A549 (cell line): Measurements from ENCODE around the gene BPIFB2. TPM values are rescaled to one million over a fixed set of nuclear protein-coding genes. Genes with fewer than 3 reads are reported as not detected.

Experiments used
- ATAC-seq, 2 experiments: fragments of 200-7000 bp in 1 of 2; fragments of >200 bp in 1 of 2; cut with Nextera tagmentation in 1 of 2; cut with Tn5 transposase in 1 of 2; 3 replicates each; pipeline versions ENCODE4 v1.8.0 to v1.9.1; 2018 to 2020; ENCODE audit warnings: mild to moderate bottlenecking in 1 of 2, moderate library complexity in 1 of 2
- CTCF ChIA-PET: fragments of 300-600 bp; sonication (Branson Sonifier 250); formaldehyde crosslinking; extraction: SDS; loops from one replicate; lab custom pipeline; 2021; ENCODE audit warnings: antibody characterized with exemption, inconsistent platforms; lab: Yijun Ruan, JAX
- POLR2A ChIA-PET: fragments of 350-600 bp; formaldehyde crosslinking; extraction: SDS; loops from one replicate; lab custom pipeline; 2021; ENCODE audit warnings: antibody characterized with exemption, inconsistent platforms; lab: Yijun Ruan, JAX
- DNase-seq, 2 experiments: peaks; one replicate each; pipeline versions ENCODE4 v3.0.0 to v3.0.0-alpha.2; 2011 to 2016; ENCODE audit warnings: low read depth in 1 of 2, low spot score in 1 of 2
- FAIRE-seq: peaks from 2 replicates; lab custom pipeline; 2011; peaks lifted over from hg19 to GRCh38; lab: Jason Lieb, UNC
- H3K27ac ChIP-seq, 2 experiments: fragments of >200 bp; sonication (Bioruptor Twin); formaldehyde crosslinking; 3 replicates each; pipeline ENCODE4 v1.5.1; 2016 to 2017
- H3K4me1 ChIP-seq: fragments of >200 bp; sonication (Bioruptor Twin); formaldehyde crosslinking; 3 replicates; pipeline ENCODE4 v1.6.1; 2016
- H3K4me2 ChIP-seq: fragments of >200 bp; sonication (Bioruptor Twin); formaldehyde crosslinking; 3 replicates; pipeline ENCODE4 v1.6.1; 2016
- H3K4me3 ChIP-seq: fragments of >200 bp; sonication (Bioruptor Twin); formaldehyde crosslinking; 3 replicates; pipeline ENCODE4 v1.5.1; 2016
- H3K9me3 ChIP-seq: fragments of >200 bp; sonication (Bioruptor Twin); formaldehyde crosslinking; 3 replicates; pipeline ENCODE4 v1.6.1; 2016
- ATOH8 ChIP-seq: fragments of 250-450 bp; sonication (Bioruptor Pico); IDR thresholded peaks from 2 replicates; pipeline ENCODE4 v1.5.0; 2020; ENCODE audit warnings: low read depth, mild to moderate bottlenecking, moderate library complexity
- E2F6 ChIP-seq: IDR thresholded peaks from 2 replicates; pipeline ENCODE4 v1.6.1; 2012; ENCODE audit warnings: low read depth, borderline replicate concordance
- EHMT2 ChIP-seq: fragments of 200-600 bp; sonication (generic); IDR thresholded peaks from 2 replicates; pipeline ENCODE4 v1.6.1; 2016; ENCODE audit warnings: antibody characterized with exemption, low read depth, mild to moderate bottlenecking, moderate library complexity
- EP300 ChIP-seq, 2 experiments: fragments of >200 bp; sonication (Bioruptor Twin); formaldehyde crosslinking; IDR thresholded peaks; 2 replicates in 1 of 2; 3 replicates in 1 of 2; pipeline ENCODE4 v1.6.1; 2016 to 2017
- HEYL ChIP-seq: fragments of 250-450 bp; sonication (Bioruptor Pico); IDR thresholded peaks from 2 replicates; pipeline ENCODE4 v1.8.0; 2021; ENCODE audit warnings: mild to moderate bottlenecking, moderate library complexity
- JUNB ChIP-seq: fragments of >200 bp; sonication (Bioruptor Twin); formaldehyde crosslinking; IDR thresholded peaks from 2 replicates; pipeline ENCODE4 v1.6.1; 2016
- NPAS2 ChIP-seq: fragments of 250-450 bp; sonication (Bioruptor Pico); IDR thresholded peaks from 2 replicates; pipeline ENCODE4 v1.8.0; 2022; ENCODE audit warnings: mild to moderate bottlenecking, moderate library complexity, borderline replicate concordance
- PBX3 ChIP-seq: IDR thresholded peaks from 2 replicates; pipeline ENCODE4 v1.6.1; 2012
- PHF8 ChIP-seq: fragments of 200-600 bp; sonication (generic); IDR thresholded peaks from 2 replicates; pipeline ENCODE4 v1.6.1; 2016; ENCODE audit warnings: low read depth, mild to moderate bottlenecking, antibody characterized with exemption, moderate library complexity, borderline replicate concordance
- POLR2A ChIP-seq: IDR thresholded peaks from 2 replicates; pipeline ENCODE4 v1.6.1; 2012; ENCODE audit warnings: mild to moderate bottlenecking, low read length
- POLR2AphosphoS2 ChIP-seq: conservative IDR thresholded peaks from 2 replicates; pipeline ENCODE4 v1.6.1; 2012; ENCODE audit warnings: low read length, improper control_type of control experiment, inconsistent platforms
- RAD21 ChIP-seq, 2 experiments: fragments of >200 bp in 1 of 2; sonication (Bioruptor Twin) in 1 of 2; formaldehyde crosslinking in 1 of 2; IDR thresholded peaks in 1 of 2; conservative IDR thresholded peaks in 1 of 2; 2 replicates in 1 of 2; 3 replicates in 1 of 2; pipeline ENCODE4 v1.6.1; 2012 to 2018; ENCODE audit warnings: inconsistent platforms in 1 of 2
- RARB ChIP-seq: fragments of 250-450 bp; sonication (Bioruptor Pico); IDR thresholded peaks from 2 replicates; pipeline ENCODE4 v1.8.0; 2021; ENCODE audit warnings: mild to moderate bottlenecking, moderate library complexity
- RNF2 ChIP-seq: fragments of 200-600 bp; sonication (generic); IDR thresholded peaks from 2 replicates; pipeline ENCODE4 v1.6.1; 2016; ENCODE audit warnings: low read depth, mild to moderate bottlenecking, antibody characterized with exemption, moderate library complexity, borderline replicate concordance
- SREBF2 ChIP-seq: fragments of 450-650 bp; IDR thresholded peaks from 2 replicates; pipeline ENCODE4 v1.6.1; 2014; ENCODE audit warnings: mild to moderate bottlenecking, moderate library complexity
- TP53 ChIP-seq: fragments of 250-450 bp; sonication (Bioruptor Pico); IDR thresholded peaks from 2 replicates; pipeline ENCODE4 v1.5.0; 2021; ENCODE audit warnings: mild to moderate bottlenecking, moderate library complexity
- USF2 ChIP-seq: fragments of 450-650 bp; IDR thresholded peaks from 2 replicates; pipeline ENCODE4 v1.6.1; 2014; ENCODE audit warnings: antibody characterized with exemption
- ZNF302 ChIP-seq: fragments of 250-450 bp; sonication (Bioruptor Pico); IDR thresholded peaks from 2 replicates; pipeline ENCODE4 v1.9.0; 2021; ENCODE audit warnings: inconsistent platforms, mild to moderate bottlenecking, moderate library complexity
- WGBS: methylation state at CpG from one replicate; pipeline ENCODE4 v1.1.6; 2017; ENCODE audit errors: missing lambda C conversion rate; 5-methylcytosine and 5-hydroxymethylcytosine counted together
- polyA plus RNA-seq, 4 experiments: library from polyadenylated mRNA; depleted of rRNA in 3 of 4; stranded (reverse); fragments of >200 nt; fragmentation: RNase III in 1 of 4; extraction: RNeasy Plus Mini Kit Qiagen cat#74134 plus additional on column Dnase treatment in 1 of 4; gene quantifications; 2 replicates in 3 of 4; 3 replicates in 1 of 4; pipeline ENCODE4 v1.2.3, GENCODE V29; 2011 to 2017
- TF ChIP-seq, protein P1 (sequence below): fragments of >200 bp; sonication (Bioruptor Twin); formaldehyde crosslinking; IDR thresholded peaks from 3 replicates; pipeline ENCODE4 v1.5.1; 2016
- TF ChIP-seq, protein P2 (sequence below): fragments of 250-450 bp; sonication (Bioruptor Pico); IDR thresholded peaks from 2 replicates; pipeline ENCODE4 v1.5.0; 2021; ENCODE audit warnings: mild to moderate bottlenecking, moderate library complexity, borderline replicate concordance
- TF ChIP-seq, protein P3 (sequence below): fragments of >200 bp; sonication (Bioruptor Twin); formaldehyde crosslinking; IDR thresholded peaks from 2 replicates; pipeline ENCODE4 v1.6.1; 2016
- TF ChIP-seq, protein P4 (sequence below): IDR thresholded peaks from 2 replicates; pipeline ENCODE4 v1.6.1; 2012

The BPIFB2 gene
- polyA plus RNA-seq, 2 of the 4 experiments (the other 2 are of a cell fraction) = not detected

DNA sequence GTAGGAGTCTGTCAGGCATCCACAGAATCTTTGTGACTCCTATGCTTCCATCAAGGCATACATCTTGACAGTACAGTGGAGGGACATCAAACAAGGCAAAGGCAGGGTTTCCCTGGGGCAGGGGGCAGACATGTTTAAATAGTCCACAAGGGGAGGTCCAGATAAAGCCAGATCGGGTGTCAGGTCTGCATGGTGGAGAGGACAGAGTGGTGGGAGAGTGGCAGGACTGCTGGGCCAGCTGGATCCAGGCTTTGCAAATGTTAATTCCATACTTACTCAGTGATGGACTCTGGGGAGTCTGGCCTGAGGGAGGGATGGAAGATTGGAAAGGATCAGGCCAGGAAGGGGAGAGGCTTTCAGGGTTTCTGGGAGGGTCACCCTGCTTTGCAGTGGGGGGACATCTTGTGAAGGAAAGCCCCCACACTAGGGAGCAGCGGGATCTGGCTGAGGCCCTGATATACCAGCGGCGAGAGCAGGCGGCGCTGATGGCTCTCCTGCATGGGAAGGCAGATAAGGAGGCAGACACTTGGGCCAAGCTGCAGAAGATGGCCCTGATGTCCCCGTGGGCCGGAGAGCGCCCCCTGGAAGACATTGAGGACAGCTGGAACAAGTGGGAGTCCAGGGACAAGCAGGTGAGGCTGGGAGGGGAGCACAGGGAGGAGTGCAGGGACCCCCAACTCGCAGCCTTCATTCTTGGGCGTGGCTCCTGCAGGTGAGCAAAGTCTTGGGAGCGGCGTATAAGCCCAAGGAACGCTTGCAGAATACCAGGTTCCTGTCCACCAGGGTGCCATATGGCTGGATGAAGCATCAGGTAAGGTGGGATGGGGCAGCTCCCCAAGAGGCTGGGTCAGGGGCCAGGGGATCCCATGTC lies 47.9 kb upstream of the BPIFB2 start:
- ATAC-seq = no peak
- DNase-seq = no peak
- Histone ChIP-seq H3K4me1 (no peaks in the 10 kb centered on the region), H3K27ac (no peak overlapping the region), H3K4me3 (no peak overlapping the region), H3K9me3 (peaks cover 32% of the 10 kb centered on the region), H3K4me2 (no peak overlapping the region)
- no peak for FAIRE-seq
- TF ChIP-seq, protein P1, sequence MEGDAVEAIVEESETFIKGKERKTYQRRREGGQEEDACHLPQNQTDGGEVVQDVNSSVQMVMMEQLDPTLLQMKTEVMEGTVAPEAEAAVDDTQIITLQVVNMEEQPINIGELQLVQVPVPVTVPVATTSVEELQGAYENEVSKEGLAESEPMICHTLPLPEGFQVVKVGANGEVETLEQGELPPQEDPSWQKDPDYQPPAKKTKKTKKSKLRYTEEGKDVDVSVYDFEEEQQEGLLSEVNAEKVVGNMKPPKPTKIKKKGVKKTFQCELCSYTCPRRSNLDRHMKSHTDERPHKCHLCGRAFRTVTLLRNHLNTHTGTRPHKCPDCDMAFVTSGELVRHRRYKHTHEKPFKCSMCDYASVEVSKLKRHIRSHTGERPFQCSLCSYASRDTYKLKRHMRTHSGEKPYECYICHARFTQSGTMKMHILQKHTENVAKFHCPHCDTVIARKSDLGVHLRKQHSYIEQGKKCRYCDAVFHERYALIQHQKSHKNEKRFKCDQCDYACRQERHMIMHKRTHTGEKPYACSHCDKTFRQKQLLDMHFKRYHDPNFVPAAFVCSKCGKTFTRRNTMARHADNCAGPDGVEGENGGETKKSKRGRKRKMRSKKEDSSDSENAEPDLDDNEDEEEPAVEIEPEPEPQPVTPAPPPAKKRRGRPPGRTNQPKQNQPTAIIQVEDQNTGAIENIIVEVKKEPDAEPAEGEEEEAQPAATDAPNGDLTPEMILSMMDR = no peak
- TF ChIP-seq RAD21 (conservative IDR thresholded peaks at IDR 0.05 in 1 of 2, IDR thresholded peaks at IDR 0.05 in 1 of 2) = no peak
- no peak for TF ChIP-seq USF2
- no peak for TF ChIP-seq RARB (CRISPR knock-in tag)
- TF ChIP-seq EHMT2 = no peak
- no peak for TF ChIP-seq TP53 (CRISPR knock-in tag)
- ChIA-PET POLR2A (no interaction called here), CTCF (no interaction called here)
- WGBS = 56% methylated on average over 11 of the region's 14 CpGs

DNA sequence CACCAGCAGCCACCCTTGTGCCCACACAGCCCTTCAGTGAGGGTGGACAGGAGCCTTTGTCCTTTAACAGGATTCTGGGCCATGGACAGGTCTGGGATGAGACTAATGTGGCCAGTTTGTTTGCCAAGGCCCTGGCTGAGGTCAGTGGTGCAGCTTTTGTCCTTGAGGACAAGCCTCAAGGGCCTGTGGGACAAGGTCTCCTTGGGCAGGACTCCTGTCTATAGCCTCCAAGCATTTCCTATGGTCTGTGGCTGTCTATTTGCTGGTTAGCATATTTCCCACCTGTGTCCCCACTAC lies 47.3 kb upstream of the BPIFB2 start:
- ChIA-PET CTCF (no interaction called here), POLR2A (no interaction called here)
- ATAC-seq = no peak
- TF ChIP-seq E2F6 (no peak), ATOH8 (no peak), PHF8 (no peak), ZNF302 (CRISPR knock-in tag) (no peak), SREBF2 (no peak), RNF2 (no peak), RAD21 (conservative IDR thresholded peaks at IDR 0.05 in 1 of 2, IDR thresholded peaks at IDR 0.05 in 1 of 2) (no peak), NPAS2 (CRISPR knock-in tag) (no peak), HEYL (CRISPR knock-in tag) (no peak), PBX3 (no peak), JUNB (no peak), POLR2A (no peak), EP300 (IDR thresholded peaks at IDR 0.05) (no peak), POLR2AphosphoS2 (no peak)
- TF ChIP-seq, protein P2, sequence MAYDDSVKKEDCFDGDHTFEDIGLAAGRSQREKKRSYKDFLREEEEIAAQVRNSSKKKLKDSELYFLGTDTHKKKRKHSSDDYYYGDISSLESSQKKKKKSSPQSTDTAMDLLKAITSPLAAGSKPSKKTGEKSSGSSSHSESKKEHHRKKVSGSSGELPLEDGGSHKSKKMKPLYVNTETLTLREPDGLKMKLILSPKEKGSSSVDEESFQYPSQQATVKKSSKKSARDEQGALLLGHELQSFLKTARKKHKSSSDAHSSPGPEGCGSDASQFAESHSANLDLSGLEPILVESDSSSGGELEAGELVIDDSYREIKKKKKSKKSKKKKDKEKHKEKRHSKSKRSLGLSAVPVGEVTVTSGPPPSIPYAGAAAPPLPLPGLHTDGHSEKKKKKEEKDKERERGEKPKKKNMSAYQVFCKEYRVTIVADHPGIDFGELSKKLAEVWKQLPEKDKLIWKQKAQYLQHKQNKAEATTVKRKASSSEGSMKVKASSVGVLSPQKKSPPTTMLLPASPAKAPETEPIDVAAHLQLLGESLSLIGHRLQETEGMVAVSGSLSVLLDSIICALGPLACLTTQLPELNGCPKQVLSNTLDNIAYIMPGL (CRISPR knock-in tag) = no peak
- TF ChIP-seq, protein P3, sequence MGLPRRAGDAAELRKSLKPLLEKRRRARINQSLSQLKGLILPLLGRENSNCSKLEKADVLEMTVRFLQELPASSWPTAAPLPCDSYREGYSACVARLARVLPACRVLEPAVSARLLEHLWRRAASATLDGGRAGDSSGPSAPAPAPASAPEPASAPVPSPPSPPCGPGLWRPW = no peak
- TF ChIP-seq, protein P4, sequence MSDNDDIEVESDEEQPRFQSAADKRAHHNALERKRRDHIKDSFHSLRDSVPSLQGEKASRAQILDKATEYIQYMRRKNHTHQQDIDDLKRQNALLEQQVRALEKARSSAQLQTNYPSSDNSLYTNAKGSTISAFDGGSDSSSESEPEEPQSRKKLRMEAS = no peak
- Histone ChIP-seq H3K4me1 (no peaks in the 10 kb centered on the region), H3K27ac (no peak overlapping the region), H3K4me3 (no peak overlapping the region), H3K4me2 (no peak overlapping the region), H3K9me3 (peaks cover 29% of the 10 kb centered on the region)
- no peak for DNase-seq
- no peak for FAIRE-seq
